GM12878 (cell line): ENCODE measurements around the gene TBXA2R. TPM values are rescaled to one million over a fixed set of nuclear protein-coding genes. Genes with fewer than 3 reads are reported as not detected.

ENCODE experiments used
- BCLAF1 ChIP-seq: fragments of 450-650 bp; IDR thresholded peaks from 2 replicates; pipeline ENCODE4 v1.6.1; 2017; ENCODE audit warnings: antibody characterized with exemption, mild to moderate bottlenecking, moderate library complexity
- CUX1 ChIP-seq: IDR thresholded peaks from 2 replicates; pipeline ENCODE4 v1.6.1; 2012; ENCODE audit warnings: improper control_type of control experiment, low read depth, low read length; ENCODE audit not compliant: insufficient replicate concordance
- DPF2 ChIP-seq: fragments of 450-650 bp; IDR thresholded peaks from 2 replicates; pipeline ENCODE4 v1.6.1; 2017; ENCODE audit warnings: mild to moderate bottlenecking
- ETV6 ChIP-seq, 2 experiments: fragments of 450-650 bp in 1 of 2; IDR thresholded peaks in 1 of 2; conservative IDR thresholded peaks in 1 of 2; 2 replicates each; pipeline ENCODE4 v1.6.1; 2014; ENCODE audit warnings: antibody characterized with exemption in 1 of 2, borderline replicate concordance in 1 of 2, low read depth in 1 of 2, mild to moderate bottlenecking in 1 of 2, moderate library complexity in 1 of 2
- FOXK2 ChIP-seq: fragments of 450-650 bp; IDR thresholded peaks from 2 replicates; pipeline ENCODE4 v1.6.1; 2017; ENCODE audit warnings: mild to moderate bottlenecking, moderate library complexity
- KDM1A ChIP-seq: fragments of 200-600 bp; sonication (generic); IDR thresholded peaks from 2 replicates; pipeline ENCODE4 v1.6.1; 2016; ENCODE audit warnings: borderline replicate concordance
- NR2F1 ChIP-seq: fragments of 450-650 bp; conservative IDR thresholded peaks from 2 replicates; pipeline ENCODE4 v1.6.1; 2017; ENCODE audit warnings: mild to moderate bottlenecking
- PAX5 ChIP-seq: IDR thresholded peaks from 2 replicates; pipeline ENCODE4 v1.6.1; 2011; ENCODE audit warnings: low read depth, low read length, borderline replicate concordance
- RAD21 ChIP-seq: IDR thresholded peaks from 2 replicates; pipeline ENCODE4 v1.6.1; 2011; ENCODE audit warnings: mild to moderate bottlenecking, low read depth, low read length, moderate library complexity; ENCODE audit not compliant: insufficient read depth
- RAD51 ChIP-seq: fragments of 450-650 bp; IDR thresholded peaks from 2 replicates; pipeline ENCODE4 v1.6.1; 2016; ENCODE audit warnings: moderate library complexity, mild to moderate bottlenecking, inconsistent platforms
- SMC3 ChIP-seq: IDR thresholded peaks from 2 replicates; pipeline ENCODE4 v1.6.1; 2011; ENCODE audit warnings: low read length, improper control_type of control experiment, borderline replicate concordance
- SREBF2 ChIP-seq: IDR thresholded peaks from 2 replicates; pipeline ENCODE4 v1.6.1; 2012; ENCODE audit warnings: mild to moderate bottlenecking, low read length
- TCF12 ChIP-seq: IDR thresholded peaks from 2 replicates; pipeline ENCODE4 v1.6.1; 2011; ENCODE audit warnings: low read depth, mild to moderate bottlenecking, low read length
- TCF3 ChIP-seq: IDR thresholded peaks from 2 replicates; pipeline ENCODE4 v1.6.1; 2012; ENCODE audit warnings: low read depth, mild to moderate bottlenecking, low read length, borderline replicate concordance; ENCODE audit not compliant: insufficient read depth
- TCF7 ChIP-seq: IDR thresholded peaks from 2 replicates; pipeline ENCODE4 v1.6.1; 2014; ENCODE audit warnings: antibody characterized with exemption, borderline replicate concordance
- ZBTB40 ChIP-seq: fragments of 450-650 bp; IDR thresholded peaks from 2 replicates; pipeline ENCODE4 v1.6.1; 2016; ENCODE audit warnings: mild to moderate bottlenecking, moderate library complexity, borderline replicate concordance
- ZNF274 ChIP-seq: IDR thresholded peaks from one replicate; pipeline ENCODE4 v1.8.0; 2011; ENCODE audit not compliant: insufficient read length, insufficient read depth
- polyA plus RNA-seq, 11 experiments: library from polyadenylated mRNA; depleted of rRNA in 4 of 11; unstranded in 6 of 11; stranded (reverse) in 5 of 11; fragments of >200 nt; fragmentation: Nextera tagmentation in 4 of 11; fragmentation: Illumina TruSeq in 1 of 11; extraction: Ambion mirVana in 4 of 11; extraction: Trizol in 1 of 11; gene quantifications; 1 replicate in 1 of 11; 2 replicates in 10 of 11; pipeline versions ENCODE4 v1.2.1 to v1.2.3, GENCODE V29; 2011 to 2016; ENCODE audit warnings: inconsistent platforms in 2 of 11, missing spikeins in 2 of 11, low read depth in 1 of 11
- total RNA-seq, 4 experiments: library from RNA; depleted of rRNA in 3 of 4; stranded (reverse); fragments of >200 nt in 3 of 4; fragmentation: Illumina TruSeq in 1 of 4; extraction: Trizol in 1 of 4; gene quantifications; 2 replicates each; pipeline versions ENCODE4 v1.2.1 to v1.2.3, GENCODE V29; 2013 to 2021

TBXA2R gene
- total and polyA plus RNA-seq, 10 of the 15 experiments (the other 5 are each of a cell fraction or from before 2014, with no cell fraction given): 0.03 TPM; not detected in 8

GRCh38 chr19:3557461-3558248, 49.0 kb downstream of the TBXA2R start, which contains the start of gene MFSD12 (continued):
- no peak; the same call in 1 of the 2 replicates for TF ChIP-seq ZBTB40
- no peak for TF ChIP-seq SMC3
- no peak for TF ChIP-seq BCLAF1
- TF ChIP-seq DPF2: peak; percentile 45; the same call in 1 of the 2 replicates
- no peak for TF ChIP-seq SREBF2
- TF ChIP-seq TCF3: no peak
- TF ChIP-seq FOXK2: no peak
- 0 out of 2 replicates have a peak, but pooled peaks have one; percentile 30 for TF ChIP-seq TCF12
- TF ChIP-seq PAX5: peak; percentile 45; the same call in 1 of the 2 replicates
- no peak for TF ChIP-seq ETV6 (conservative IDR thresholded peaks at IDR 0.05 in 1 of 2, IDR thresholded peaks at IDR 0.05 in 1 of 2; ENCODE audit: borderline replicate concordance in 1 of 2, low read depth in 1 of 2)
- no peak for TF ChIP-seq CUX1
- TF ChIP-seq RAD21: no peak
- no peak for TF ChIP-seq TCF7
- no peak; the same call in 1 of the 2 replicates for TF ChIP-seq NR2F1
- no peak for TF ChIP-seq KDM1A
- TF ChIP-seq RAD51: peak; percentile 61
- no peak for TF ChIP-seq ZNF274
